ENCODE measurements around the gene LRFN5.

- no peak for TF ChIP-seq EGR2 (tag by site-specific recombination; IDR thresholded peaks at IDR 0.05; ENCODE audit: low read depth)
- no peak for TF ChIP-seq ZNF404 (tag by site-specific recombination; IDR thresholded peaks at IDR 0.05)
- TF ChIP-seq CTCF (tag by site-specific recombination; IDR thresholded peaks at IDR 0.05) = no peak
- TF ChIP-seq ZBTB48 (tag by site-specific recombination; IDR thresholded peaks at IDR 0.05) = no peak
These were observed 56.2 kb downstream of the LRFN5 start for GRCh38 chr14:41662780-41663472.

Measured in HEK293 (cell line).